ENCODE measurements around the gene LRRC4C.
"Not testable (repeated sequence)": the region's sequence is repeated elsewhere in the genome, so short reads cannot be mapped to it uniquely, and the experiment has no call there.

LRRC4C gene

DNA sequence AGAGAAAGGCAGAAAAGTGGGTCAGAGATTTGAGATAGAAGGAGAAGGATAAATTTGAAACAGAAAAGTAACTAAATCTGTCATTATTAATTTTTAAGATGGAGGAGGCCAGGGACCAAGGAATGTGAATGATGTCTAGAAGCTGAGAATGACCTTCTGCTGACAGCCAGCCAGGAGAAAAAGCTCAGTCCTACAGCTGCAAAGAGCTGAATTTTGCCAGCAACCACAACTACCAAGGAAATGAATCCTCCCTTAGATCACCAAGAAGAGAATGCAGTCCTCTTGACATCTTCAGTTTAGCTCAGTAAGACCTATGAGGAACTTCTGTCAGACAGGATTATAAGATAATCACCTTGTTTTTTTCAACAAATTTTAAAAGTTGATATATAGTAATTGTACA lies 538.2 kb downstream of the LRRC4C start:
- no peak overlapping the region for H3K27ac ChIP-seq (ENCODE audit: low read length)
- H3K27me3 ChIP-seq (ENCODE audit: control insufficient read depth, insufficient read depth, low read length): no peaks in the 10 kb centered on the region
- H3K9me3 ChIP-seq (ENCODE audit: control insufficient read depth, insufficient read depth, low read length): no peaks in the 10 kb centered on the region
- H3K4me3 ChIP-seq (ENCODE audit: low read length): no peak overlapping the region
- DNase-seq (ENCODE audit: low read depth, low spot score): no peak
- H3K36me3 ChIP-seq (ENCODE audit: control insufficient read depth, insufficient read depth, low read length): no peaks in the 10 kb centered on the region
- no peaks in the 10 kb centered on the region for H3K4me1 ChIP-seq (ENCODE audit: control insufficient read depth, insufficient read depth, low read length)

DNA sequence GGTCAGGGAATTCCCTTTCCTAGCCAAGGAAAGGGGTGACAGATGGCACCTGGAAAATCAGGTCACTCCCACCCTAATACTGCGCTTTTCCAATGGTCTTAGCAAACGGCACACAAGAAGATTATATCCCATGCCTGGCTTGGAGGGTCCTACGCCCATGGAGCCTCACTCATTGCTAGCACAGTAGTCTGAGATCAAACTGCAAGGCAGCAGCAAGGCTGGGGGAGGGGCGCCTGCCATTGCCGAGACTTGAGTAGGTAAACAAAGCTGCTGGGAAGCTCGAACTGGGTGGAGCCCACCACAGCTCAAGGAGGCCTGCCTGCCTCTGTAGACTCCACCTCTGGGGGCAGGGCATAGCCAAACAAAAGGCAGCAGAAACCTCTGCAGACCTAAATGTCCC lies 548.7 kb downstream of the LRRC4C start:
- not testable (repeated sequence) for H3K27me3 ChIP-seq (ENCODE audit: control insufficient read depth, insufficient read depth, low read length); H3K4me1 ChIP-seq (ENCODE audit: control insufficient read depth, insufficient read depth, low read length); H3K36me3 ChIP-seq (ENCODE audit: control insufficient read depth, insufficient read depth, low read length); H3K9me3 ChIP-seq (ENCODE audit: control insufficient read depth, insufficient read depth, low read length); H3K4me3 ChIP-seq (ENCODE audit: low read length); H3K27ac ChIP-seq (ENCODE audit: low read length); DNase-seq (ENCODE audit: low read depth, low spot score)
- WGBS (ENCODE audit: insufficient coverage, insufficient read length): no CpG with 5 or more reads among the region's 6 CpGs

DNA sequence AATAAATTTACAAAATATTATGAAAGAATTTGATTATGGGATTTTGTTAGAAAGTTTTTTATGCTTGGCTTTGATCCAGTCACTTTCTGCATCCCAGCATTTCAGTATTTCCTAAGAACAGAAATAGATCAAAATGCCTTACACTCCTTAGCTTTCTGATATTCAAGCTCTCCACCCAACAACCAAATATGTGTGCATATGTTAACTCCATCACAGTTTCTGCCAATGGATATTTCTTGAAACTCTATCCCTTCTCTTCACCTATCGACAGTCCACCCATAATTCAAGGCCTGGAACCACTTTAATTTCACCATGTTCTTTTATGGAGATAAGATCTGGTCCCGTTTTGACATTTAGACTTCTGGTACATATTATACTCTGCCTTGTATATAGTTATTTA lies 565.0 kb downstream of the LRRC4C start:
- Histone ChIP-seq H3K27ac (ENCODE audit: low read length) (no peak overlapping the region), H3K9me3 (ENCODE audit: control insufficient read depth, insufficient read depth, low read length) (no peaks in the 10 kb centered on the region), H3K36me3 (ENCODE audit: control insufficient read depth, insufficient read depth, low read length) (no peaks in the 10 kb centered on the region), H3K4me3 (ENCODE audit: low read length) (no peak overlapping the region), H3K4me1 (ENCODE audit: control insufficient read depth, insufficient read depth, low read length) (no peaks in the 10 kb centered on the region), H3K27me3 (ENCODE audit: control insufficient read depth, insufficient read depth, low read length) (no peaks in the 10 kb centered on the region)
- WGBS (ENCODE audit: insufficient coverage, insufficient read length): no CpG with 5 or more reads among the region's 2 CpGs
- DNase-seq (ENCODE audit: low read depth, low spot score): no peak

DNA sequence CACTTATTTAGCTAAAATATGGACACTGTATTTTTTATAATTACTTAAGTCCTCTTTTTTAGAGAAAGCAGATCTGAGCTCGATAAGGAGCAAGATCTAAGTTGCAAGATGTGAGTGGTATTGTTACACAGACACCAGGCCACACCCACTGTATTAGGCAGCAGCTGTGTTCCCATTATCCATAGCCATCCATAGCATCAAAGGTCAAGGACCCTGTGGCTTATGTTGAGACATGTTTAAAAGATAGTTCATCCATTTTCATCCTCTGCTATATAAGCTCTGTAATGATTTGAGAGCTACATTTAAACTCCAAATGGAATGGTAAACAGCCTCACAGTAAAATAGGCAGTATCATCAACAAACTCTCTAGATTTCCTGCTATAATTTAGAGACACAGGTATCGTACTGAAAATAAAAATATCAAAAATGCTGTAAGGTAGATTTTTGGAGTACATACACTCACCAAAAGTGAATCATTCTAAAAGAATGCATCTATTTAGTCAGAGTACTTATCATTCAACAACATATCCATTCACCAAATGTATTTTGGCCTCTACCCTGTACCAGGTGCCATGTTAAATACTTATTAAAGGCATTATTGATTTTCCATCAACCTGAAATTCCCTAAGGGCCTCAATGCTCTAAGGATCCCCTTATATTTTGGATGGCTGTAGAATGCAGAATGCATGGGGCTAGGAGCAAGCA lies 574.0 kb downstream of the LRRC4C start:
- Histone ChIP-seq H3K4me1 (ENCODE audit: control insufficient read depth, insufficient read depth, low read length) (no peaks in the 10 kb centered on the region), H3K36me3 (ENCODE audit: control insufficient read depth, insufficient read depth, low read length) (no peaks in the 10 kb centered on the region), H3K27me3 (ENCODE audit: control insufficient read depth, insufficient read depth, low read length) (no peaks in the 10 kb centered on the region), H3K27ac (ENCODE audit: low read length) (no peak overlapping the region), H3K9me3 (ENCODE audit: control insufficient read depth, insufficient read depth, low read length) (no peaks in the 10 kb centered on the region), H3K4me3 (ENCODE audit: low read length) (no peak overlapping the region)
- WGBS (ENCODE audit: insufficient coverage, insufficient read length): no CpG with 5 or more reads among the region's 2 CpGs
- DNase-seq (ENCODE audit: low read depth, low spot score): no peak

DNA sequence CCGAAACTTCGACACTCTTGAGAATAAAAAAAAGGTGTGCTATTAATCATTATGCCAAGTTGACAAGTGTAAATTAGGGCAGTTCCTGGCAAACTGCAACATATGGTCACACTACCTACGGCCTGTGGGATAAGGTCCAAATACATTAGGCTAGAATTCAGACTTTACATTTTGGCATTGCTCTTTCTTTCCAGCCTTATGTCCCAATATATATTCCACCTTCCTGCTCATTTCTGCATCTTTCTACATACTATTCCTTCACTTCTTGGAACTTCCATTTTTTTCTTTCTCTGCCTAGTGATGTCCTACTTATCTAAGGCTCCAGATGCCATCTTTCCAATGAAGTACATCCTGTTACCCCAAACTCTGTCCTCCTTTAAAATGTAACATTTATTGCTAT lies 577.2 kb downstream of the LRRC4C start:
- no peak overlapping the region for H3K27ac ChIP-seq (ENCODE audit: low read length)
- no peak overlapping the region for H3K4me3 ChIP-seq (ENCODE audit: low read length)
- H3K9me3 ChIP-seq (ENCODE audit: control insufficient read depth, insufficient read depth, low read length): no peaks in the 10 kb centered on the region
- DNase-seq (ENCODE audit: low read depth, low spot score): no peak
- H3K27me3 ChIP-seq (ENCODE audit: control insufficient read depth, insufficient read depth, low read length): no peaks in the 10 kb centered on the region
- WGBS (ENCODE audit: insufficient coverage, insufficient read length): no CpG with 5 or more reads among the region's 3 CpGs
- no peaks in the 10 kb centered on the region for H3K4me1 ChIP-seq (ENCODE audit: control insufficient read depth, insufficient read depth, low read length)
- no peaks in the 10 kb centered on the region for H3K36me3 ChIP-seq (ENCODE audit: control insufficient read depth, insufficient read depth, low read length)

DNA sequence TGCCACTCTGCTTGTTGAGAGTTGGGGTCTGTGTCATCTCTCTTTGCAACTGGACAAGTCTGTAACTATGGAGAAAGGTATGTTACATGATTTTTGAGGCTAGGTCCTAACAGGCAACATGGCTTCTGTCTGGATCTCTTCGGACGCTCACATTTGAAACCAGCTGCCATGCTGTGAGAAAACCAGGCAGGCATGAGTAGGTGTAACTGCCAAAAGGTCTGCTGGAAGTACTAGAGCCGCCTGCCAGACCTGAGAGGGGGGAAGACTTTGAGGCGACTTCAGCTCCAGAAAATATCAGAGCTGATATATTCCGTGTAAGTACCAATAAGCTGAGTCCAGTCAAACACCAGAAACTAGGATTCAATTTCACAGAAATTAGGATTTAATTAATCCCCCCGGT lies 579.5 kb downstream of the LRRC4C start:
- no peaks in the 10 kb centered on the region for H3K4me1 ChIP-seq (ENCODE audit: control insufficient read depth, insufficient read depth, low read length)
- H3K27me3 ChIP-seq (ENCODE audit: control insufficient read depth, insufficient read depth, low read length): no peaks in the 10 kb centered on the region
- H3K4me3 ChIP-seq (ENCODE audit: low read length): no peak overlapping the region
- WGBS (ENCODE audit: insufficient coverage, insufficient read length): no CpG with 5 or more reads among the region's 6 CpGs
- no peak overlapping the region for H3K27ac ChIP-seq (ENCODE audit: low read length)
- H3K9me3 ChIP-seq (ENCODE audit: control insufficient read depth, insufficient read depth, low read length): no peaks in the 10 kb centered on the region
- H3K36me3 ChIP-seq (ENCODE audit: control insufficient read depth, insufficient read depth, low read length): no peaks in the 10 kb centered on the region
- no peak for DNase-seq (ENCODE audit: low read depth, low spot score)

DNA sequence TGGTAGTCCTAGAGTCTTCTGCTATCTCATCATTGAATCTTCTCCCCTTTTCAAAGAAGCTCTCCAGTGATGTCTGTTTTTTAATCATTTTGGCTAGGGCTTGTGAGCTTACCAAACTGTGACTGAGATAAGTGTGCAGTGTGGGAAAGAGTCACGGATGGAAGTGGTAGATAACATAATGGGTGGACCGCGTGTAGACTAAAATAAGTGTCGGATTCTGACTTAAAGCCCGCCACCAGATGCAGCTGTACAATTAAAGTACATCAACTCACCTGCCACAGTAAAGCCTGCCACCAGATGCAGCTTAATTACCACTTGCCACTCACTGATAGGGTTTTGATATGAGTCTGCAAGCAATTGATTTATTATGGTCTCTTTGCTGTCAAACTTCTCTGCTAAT lies 581.5 kb downstream of the LRRC4C start:
- no peak for DNase-seq (ENCODE audit: low read depth, low spot score)
- WGBS (ENCODE audit: insufficient coverage, insufficient read length): no CpG with 5 or more reads among the region's 5 CpGs
- Histone ChIP-seq H3K27ac (ENCODE audit: low read length) (no peak overlapping the region), H3K36me3 (ENCODE audit: control insufficient read depth, insufficient read depth, low read length) (no peaks in the 10 kb centered on the region), H3K27me3 (ENCODE audit: control insufficient read depth, insufficient read depth, low read length) (no peaks in the 10 kb centered on the region), H3K4me1 (ENCODE audit: control insufficient read depth, insufficient read depth, low read length) (no peaks in the 10 kb centered on the region), H3K9me3 (ENCODE audit: control insufficient read depth, insufficient read depth, low read length) (no peaks in the 10 kb centered on the region), H3K4me3 (ENCODE audit: low read length) (no peak overlapping the region)

DNA sequence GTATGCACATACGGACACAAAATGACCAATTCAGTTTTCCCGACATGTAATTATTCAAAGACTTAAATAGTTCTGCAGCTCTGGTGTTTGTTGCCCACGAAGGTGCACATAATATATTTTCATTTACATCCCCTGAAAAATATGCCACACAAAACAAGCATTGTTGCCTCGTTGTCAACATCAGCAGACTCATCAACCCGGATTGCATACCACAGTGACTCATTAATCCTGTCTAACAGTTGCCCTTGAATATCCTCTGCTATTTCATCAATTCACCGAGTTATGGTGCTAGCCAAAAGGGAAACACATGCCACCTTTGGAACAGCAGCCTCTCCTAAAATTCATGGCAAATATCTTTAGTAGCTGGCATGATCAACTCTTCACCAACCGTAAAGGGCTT lies 582.2 kb downstream of the LRRC4C start:
- Histone ChIP-seq H3K27me3 (ENCODE audit: control insufficient read depth, insufficient read depth, low read length) (no peaks in the 10 kb centered on the region), H3K9me3 (ENCODE audit: control insufficient read depth, insufficient read depth, low read length) (no peaks in the 10 kb centered on the region), H3K27ac (ENCODE audit: low read length) (no peak overlapping the region), H3K4me1 (ENCODE audit: control insufficient read depth, insufficient read depth, low read length) (no peaks in the 10 kb centered on the region), H3K36me3 (ENCODE audit: control insufficient read depth, insufficient read depth, low read length) (no peaks in the 10 kb centered on the region), H3K4me3 (ENCODE audit: low read length) (no peak overlapping the region)
- DNase-seq (ENCODE audit: low read depth, low spot score): no peak
- WGBS (ENCODE audit: insufficient coverage, insufficient read length): no CpG with 5 or more reads among the region's 7 CpGs

DNA sequence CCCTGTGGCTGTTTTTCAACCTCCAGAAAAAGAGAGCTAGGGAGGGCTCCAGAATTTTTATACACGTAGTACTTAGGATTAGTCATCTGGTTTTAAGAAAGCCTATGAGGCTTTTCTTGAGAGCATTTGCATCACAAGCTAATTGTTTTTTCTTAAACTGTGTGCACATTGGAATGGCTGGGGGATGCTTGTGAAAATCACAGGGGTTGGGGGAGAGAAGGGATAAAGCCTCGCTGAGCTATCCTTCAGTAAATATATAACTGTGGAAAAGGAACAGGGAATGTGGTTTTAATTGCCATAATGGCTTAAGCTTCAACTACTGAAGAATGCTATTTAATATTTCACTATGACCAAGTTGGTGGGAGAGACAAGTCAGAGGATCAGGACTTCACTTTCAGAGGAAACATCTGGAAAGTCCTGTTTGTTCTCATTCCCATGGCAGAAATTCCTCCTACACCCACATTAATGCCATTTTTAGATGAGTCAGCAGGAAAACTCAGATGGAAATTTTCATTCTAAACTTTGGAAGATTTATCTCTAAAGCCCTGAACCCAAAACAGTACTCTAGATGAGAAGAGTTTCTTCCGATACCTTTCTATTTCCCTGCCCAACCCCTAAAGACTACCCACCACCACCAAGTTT lies 591.3 kb downstream of the LRRC4C start:
- Histone ChIP-seq H3K36me3 (ENCODE audit: control insufficient read depth, insufficient read depth, low read length) (no peaks in the 10 kb centered on the region), H3K27ac (ENCODE audit: low read length) (no peak overlapping the region), H3K9me3 (ENCODE audit: control insufficient read depth, insufficient read depth, low read length) (no peaks in the 10 kb centered on the region), H3K4me3 (ENCODE audit: low read length) (no peak overlapping the region), H3K27me3 (ENCODE audit: control insufficient read depth, insufficient read depth, low read length) (no peaks in the 10 kb centered on the region), H3K4me1 (ENCODE audit: control insufficient read depth, insufficient read depth, low read length) (no peaks in the 10 kb centered on the region)
- no peak for DNase-seq (ENCODE audit: low read depth, low spot score)
- no CpG with 5 or more reads among the region's 3 CpGs for WGBS (ENCODE audit: insufficient coverage, insufficient read length)

DNA sequence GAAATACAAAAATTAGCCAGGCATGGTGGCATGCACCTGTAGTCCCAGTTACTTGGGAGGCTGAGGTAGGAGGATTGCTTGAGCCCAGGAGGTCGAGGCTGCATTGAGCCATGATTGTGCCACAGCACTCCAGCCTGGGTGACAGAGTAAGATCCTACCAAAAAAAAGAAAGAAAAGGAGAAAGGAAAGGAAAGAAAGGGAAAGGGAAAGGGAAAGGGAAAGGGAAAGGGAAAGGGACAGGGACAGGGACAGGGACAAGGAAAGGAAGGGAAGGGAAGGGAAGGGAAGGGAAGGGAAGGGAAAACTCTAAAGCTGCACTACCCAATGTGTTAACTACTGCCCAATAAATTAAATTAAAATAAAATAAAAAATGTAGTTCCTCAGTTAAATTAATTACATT lies 601.7 kb downstream of the LRRC4C start:
- DNase-seq (ENCODE audit: low read depth, low spot score); H3K36me3 ChIP-seq (ENCODE audit: control insufficient read depth, insufficient read depth, low read length); H3K27ac ChIP-seq (ENCODE audit: low read length); H3K4me3 ChIP-seq (ENCODE audit: low read length); H3K9me3 ChIP-seq (ENCODE audit: control insufficient read depth, insufficient read depth, low read length); H3K27me3 ChIP-seq (ENCODE audit: control insufficient read depth, insufficient read depth, low read length); H3K4me1 ChIP-seq (ENCODE audit: control insufficient read depth, insufficient read depth, low read length): not testable (repeated sequence)
- WGBS (ENCODE audit: insufficient coverage, insufficient read length): no CpG with 5 or more reads among the region's 1 CpG

DNA sequence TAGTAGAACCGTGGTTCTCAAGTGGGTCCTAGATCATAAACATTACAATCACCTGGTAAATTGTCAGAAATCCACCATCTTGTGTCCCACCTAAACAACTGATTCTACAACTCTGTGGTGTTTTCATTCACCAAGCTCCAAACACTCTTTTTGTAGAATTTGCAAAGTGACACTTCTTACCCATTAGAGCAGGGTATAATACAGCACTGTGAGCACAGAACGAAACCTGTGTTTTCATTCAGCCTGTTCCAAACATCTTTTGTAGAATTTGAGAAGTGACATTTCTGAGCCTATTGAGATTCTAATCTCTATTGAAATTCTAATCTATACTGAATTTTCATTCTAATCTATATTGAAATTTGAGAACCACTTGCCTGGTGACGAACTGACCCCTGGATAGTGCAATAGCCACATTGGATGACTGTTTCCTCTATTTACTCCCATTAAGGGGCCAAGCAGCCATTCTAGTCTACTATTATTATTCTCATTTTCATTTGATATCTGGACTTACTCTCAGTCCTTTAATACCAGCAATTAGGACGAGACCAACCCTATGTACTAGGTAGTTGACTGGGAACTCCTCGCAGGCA lies 616.6 kb downstream of the LRRC4C start:
- no peaks in the 10 kb centered on the region for H3K4me1 ChIP-seq (ENCODE audit: control insufficient read depth, insufficient read depth, low read length)
- no peaks in the 10 kb centered on the region for H3K36me3 ChIP-seq (ENCODE audit: control insufficient read depth, insufficient read depth, low read length)
- H3K27ac ChIP-seq (ENCODE audit: low read length): no peak overlapping the region
- DNase-seq (ENCODE audit: low read depth, low spot score): no peak
- H3K27me3 ChIP-seq (ENCODE audit: control insufficient read depth, insufficient read depth, low read length): no peaks in the 10 kb centered on the region
- no CpG with 5 or more reads among the region's 5 CpGs for WGBS (ENCODE audit: insufficient coverage, insufficient read length)
- H3K4me3 ChIP-seq (ENCODE audit: low read length): no peak overlapping the region
- no peaks in the 10 kb centered on the region for H3K9me3 ChIP-seq (ENCODE audit: control insufficient read depth, insufficient read depth, low read length)

Measured in iPS DF 6.9 (cell line).